Stimulated activated CD8-positive, alpha-beta memory T cell treated with anti-CD3 and anti-CD28 coated beads, Interleukin-12 subunit alpha, Interleukin-12 subunit beta, amount 100 ng/mL, for 1 hour (primary cell): ENCODE data around the gene EME2.

Experiments used
- DNase-seq: peaks from one replicate; pipeline ENCODE4 v3.0.0-alpha.2; 2020; ENCODE audit warnings: low read depth

EME2 gene

DNA sequence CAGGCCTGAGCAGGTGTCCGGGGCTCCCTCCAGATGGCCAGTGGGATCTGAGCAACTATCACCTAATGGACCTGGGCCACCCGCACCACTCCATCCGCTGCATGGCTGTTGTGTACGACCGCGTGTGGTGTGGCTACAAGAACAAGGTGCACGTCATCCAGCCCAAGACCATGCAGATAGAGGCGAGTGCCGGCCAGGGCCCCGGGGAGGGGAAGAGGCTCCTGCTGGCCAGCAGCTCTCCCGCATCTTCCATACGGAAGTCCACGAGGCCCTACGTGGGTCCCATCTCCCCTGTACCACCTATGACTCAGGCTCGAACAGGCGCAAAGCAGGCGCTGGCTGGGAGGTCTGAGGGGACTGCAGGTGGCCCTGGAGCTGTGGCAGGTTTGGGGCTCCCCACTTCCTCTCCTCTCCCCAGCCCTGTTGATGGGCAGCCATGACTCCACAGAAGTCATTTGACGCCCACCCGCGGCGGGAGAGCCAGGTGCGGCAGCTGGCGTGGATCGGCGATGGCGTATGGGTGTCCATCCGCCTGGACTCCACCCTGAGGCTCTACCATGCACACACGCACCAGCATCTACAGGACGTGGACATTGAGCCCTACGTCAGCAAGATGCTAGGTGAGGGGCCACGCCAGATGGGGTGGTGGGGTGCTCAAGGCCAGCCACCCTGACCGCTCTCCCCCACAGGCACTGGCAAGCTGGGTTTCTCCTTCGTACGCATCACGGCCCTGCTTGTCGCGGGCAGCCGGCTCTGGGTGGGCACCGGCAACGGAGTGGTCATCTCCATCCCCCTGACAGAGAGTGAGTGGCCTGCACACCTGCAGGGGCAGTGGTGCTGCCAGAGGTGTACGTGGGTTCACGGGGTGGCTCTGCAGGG lies 5.3 kb upstream of the EME2 start:
- DNase-seq: no peak

DNA sequence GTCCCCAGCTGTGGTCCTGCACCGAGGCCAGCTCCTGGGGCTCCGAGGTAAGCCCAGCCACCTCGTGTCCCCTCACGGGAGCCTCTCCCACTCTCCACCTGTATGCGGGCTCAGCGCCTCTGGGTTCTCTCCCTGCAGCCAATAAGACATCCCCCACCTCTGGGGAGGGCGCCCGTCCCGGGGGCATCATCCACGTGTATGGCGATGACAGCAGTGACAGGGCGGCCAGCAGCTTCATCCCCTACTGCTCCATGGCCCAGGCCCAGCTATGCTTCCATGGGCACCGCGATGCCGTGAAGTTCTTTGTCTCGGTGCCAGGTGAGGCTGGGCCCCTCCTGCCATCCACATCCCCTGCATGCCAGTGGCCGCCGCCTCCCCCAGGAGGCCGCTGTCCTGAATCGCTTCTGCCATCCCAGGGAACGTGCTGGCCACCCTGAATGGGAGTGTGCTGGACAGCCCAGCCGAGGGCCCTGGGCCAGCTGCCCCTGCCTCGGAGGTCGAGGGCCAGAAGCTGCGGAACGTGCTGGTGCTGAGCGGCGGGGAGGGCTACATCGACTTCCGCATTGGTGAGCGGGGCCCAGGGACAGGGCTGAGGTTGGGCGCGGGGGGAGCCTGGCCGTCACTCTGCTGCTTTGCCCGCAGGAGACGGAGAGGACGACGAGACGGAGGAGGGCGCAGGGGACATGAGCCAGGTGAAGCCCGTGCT lies 4.4 kb upstream of the EME2 start:
- DNase-seq: no peak

DNA sequence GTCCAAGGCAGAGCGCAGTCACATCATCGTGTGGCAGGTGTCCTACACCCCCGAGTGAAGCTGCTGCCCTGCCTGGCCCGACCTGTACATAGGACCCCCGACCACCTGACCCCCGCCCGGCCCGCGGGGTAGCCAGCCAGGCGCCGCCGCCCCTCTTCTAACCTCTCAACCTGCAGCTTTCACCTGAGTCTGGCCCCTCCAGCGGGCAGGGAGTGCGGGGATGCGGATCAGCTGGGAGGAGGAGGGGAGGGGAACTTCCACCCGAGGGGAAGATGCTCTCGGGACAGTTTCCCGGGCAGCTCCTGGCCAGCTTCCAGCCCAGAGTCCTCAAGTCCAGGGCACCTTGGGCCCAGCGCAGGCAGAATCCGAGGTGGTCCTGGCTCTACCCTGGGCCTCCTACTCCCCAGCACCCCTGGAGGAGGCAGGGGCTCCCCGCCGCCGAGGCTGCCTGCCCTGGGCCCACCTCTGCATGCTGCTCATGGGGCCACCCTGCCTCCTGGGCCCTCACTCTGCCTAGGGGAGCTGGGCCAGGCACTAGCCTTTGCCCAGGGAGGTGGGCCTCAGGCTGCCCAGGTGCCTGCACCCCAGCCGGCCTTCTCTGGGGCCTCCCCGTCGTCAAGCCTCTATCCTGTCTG lies 3.7 kb upstream of the EME2 start:
- DNase-seq: no peak

- DNase-seq: no peak
Observed at GRCh38 chr16:1769402-1770300, 3.0 kb upstream of the EME2 start.

GRCh38 chr16:1770328-1771187 lies 2.1 kb upstream of the EME2 start:
- DNase-seq: no peak

DNA sequence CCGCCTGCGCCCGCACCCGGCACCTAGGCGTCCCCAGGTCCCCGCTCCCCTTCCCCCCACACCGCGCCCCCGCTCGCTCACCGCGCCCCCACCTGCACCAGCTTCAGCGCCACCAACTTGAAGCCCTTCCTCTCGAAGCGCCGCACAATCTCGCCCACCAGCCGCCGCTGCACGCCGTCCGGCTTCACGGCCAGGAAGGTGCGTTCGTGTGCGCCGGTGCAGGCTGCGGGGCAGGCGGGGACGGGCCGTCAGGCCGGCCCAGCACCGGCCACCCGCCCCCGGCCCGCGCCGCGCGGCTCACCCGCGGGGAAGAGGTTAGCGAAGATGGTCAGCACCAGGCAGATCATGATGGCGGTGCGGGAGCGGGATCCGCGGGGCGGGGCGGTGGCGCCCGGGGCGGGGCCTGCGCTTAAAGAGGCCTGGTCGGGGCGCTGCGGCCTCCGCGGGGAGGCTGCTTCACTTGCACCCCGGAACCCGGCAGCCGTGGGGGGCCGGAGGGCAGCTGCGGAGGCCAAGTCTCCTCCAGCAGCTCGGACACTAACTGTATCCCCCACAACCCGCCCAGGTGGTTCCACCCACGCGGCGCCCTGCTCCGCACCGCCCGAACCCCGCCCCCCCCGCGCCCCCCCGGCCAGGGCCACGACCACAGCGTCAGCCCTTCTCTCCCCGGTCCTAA lies 1.3 kb upstream of the EME2 start, which contains the start of gene NME3:
TSS of gene NME3 (minus strand) at position 356 of the 676 bp plus-strand sequence. CDS start at position 347, 9 bp downstream.
- DNase-seq: peak; percentile 52

DNA sequence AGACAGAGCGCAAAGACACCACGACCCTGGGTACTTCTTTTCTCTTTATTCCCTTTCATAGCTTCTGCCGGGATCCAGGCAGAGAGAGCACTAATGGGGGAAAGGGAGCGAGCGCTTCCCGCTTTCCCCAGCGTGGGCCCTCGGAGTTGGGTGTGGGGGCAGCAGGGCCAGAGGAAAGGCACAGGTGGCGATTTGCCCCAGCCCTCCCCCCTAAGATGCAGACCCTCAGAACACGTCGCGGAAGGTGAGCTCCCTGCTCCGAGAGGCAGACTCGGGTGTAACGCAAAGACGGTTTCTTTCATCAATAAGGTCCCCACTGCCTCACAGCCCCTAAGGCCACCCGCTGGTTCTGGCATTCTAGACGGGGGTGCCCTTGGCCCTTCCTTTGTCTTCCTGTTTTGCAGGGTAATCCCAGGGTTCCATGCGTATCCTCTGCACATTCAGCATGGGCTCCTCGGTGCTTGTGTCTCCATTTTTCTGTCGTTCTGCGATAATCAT lies 697 bp upstream of the EME2 start:
- no peak for DNase-seq

DNA sequence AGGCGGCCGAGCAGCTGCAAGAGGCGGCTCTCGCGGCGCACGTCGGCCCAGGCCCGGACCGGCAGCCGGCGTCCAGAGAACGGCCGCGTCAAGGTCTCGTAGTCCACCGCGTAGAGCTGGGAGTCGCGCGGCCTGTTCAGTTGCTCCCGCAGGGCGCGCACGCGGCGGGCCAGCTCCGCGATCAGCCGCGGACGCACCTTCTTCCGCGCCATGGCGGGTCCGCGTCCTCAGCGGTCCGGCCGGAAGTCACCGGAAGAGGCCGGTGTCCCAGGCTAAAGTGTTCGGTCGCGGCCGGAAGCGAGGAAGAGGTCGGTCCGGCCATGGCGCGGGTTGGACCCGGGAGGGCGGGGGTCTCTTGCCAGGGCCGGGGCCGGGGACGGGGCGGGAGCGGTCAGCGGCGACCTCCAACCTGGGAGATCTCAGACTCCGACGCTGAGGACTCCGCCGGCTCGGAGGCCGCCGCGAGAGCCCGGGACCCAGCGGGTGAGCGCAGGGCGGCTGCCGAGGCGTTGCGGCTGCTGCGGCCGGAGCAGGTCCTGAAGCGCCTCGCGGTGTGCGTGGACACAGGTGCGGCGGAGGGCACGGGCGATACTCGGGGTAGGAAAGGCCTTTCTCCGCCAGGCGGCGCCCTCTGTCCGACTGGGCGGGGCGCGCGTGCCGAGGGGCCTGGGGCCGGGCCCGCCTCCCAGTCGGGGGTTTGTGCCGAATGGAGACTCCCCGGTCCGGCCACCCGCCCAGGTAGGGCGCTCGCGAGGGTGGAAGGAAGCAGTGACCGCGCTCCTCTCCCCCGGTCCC lies 495 bp downstream of the EME2 start, which contains the start of gene MRPS34:
TSS of gene MRPS34 (minus strand) at position 227 of the 795 bp plus-strand sequence. CDS start at position 212, 15 bp downstream.
- DNase-seq: peak; percentile 60

GRCh38 chr16:1773703-1774447 lies 1.3 kb downstream of the EME2 start:
- DNase-seq: no peak

DNA sequence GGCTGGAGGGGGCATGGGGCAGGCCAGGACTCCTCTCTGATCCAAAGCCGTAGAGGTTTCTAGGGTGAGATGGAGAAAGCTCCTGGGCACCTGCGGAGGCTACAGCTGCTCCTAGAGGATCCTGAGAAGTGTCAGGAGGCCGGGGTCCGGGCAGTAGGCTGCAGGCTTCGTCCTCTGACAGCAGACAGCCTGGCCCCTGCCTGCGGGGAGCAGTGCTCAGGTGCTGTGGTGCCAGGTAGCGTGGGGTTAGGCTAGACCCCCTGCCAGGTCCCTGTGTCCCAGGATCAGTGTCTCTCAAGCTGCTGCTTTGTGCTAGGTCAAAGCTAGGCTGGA lies 1.8 kb downstream of the EME2 start:
- no peak for DNase-seq

GRCh38 chr16:1775006-1775845 lies 2.6 kb downstream of the EME2 start:
- DNase-seq: no peak

- DNase-seq: no peak
Observed at GRCh38 chr16:1775846-1776671, 3.4 kb downstream of the EME2 start.

DNA sequence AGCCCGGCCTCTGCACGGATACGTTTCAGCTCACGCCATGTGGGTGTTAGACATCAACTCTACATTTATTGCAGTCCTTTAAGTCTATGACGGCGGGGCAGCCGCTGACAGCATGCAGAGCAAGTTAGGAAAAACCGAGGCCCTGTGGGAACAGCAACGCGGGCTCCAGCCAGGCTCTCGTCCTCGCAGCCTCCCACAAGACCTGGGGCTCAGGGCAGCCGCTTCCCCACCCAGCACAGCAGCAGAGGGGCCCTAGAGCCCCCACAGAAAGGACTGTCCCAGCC lies 4.0 kb downstream of the EME2 start:
- no peak for DNase-seq

DNA sequence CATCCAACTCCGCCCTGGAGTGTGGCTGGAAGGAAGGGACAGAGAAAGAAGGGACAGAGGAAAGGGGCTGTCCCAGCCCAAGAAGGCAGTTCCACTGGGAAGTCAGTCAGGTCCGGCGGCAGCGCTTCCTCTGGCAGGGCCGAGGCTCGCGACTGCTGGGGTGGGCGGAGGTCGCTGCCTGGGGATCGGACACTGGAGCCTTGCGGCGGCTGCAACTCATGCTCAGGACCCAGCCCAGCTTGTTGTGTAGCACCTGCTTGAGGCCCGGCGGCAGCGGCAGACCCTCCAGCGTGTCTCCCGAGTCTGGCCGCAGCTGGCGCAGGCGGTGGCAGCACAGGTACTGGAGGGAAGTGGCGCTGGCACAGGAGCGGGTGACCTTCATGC lies 4.4 kb downstream of the EME2 start:
- DNase-seq: no peak

DNA sequence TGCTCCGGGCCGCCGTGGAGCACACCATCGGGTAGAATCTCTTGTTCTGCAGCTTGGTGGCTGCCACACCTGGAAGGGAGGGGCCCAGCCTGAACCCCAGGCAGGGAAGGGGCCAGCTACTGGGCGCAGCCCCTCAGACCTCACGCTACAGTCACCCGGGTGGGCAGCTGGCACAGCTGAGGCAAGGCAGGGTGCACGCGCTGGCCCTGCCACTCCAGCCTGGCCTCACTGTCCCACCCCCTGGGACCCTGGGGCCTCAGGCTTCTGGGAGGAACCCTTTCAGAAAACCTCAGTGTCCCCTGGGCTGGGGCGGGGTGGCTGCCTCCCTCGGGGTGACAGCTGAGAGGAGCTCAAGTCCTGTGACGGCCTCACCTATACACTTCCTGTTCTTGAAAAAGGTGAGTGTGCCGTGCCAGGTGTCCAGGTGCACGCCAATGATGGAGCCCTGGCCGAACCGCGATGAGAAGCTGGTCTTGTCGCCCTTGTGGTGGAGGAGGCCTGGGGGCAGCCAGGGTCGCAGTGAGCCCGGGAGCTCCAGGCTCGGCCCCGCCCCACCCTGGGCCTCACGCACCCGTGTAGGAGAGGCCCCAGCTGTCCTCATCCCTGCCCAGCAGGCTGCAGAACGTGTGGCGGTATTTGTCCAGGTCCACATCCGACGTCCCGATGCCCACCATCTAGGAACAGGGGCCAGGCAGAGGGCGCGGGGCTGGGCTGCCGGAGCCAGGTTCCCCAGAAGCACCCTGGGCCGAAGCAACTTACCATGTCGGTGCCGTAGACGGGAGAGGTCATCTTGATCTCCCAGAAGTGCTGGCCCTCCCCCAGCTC lies 5.0 kb downstream of the EME2 start:
- DNase-seq: no peak
